HG02798 (cell line): ENCODE results near the gene COL19A1.

Experiments
- ATAC-seq: cut with Tn5 transposase; IDR thresholded peaks from one replicate; pipeline ENCODE4 v1.9.1; 2021; ENCODE audit warnings: mild to moderate bottlenecking; ENCODE audit not compliant: unreplicated experiment, poor library complexity

The COL19A1 gene

GRCh38 chr6:70152786-70153185 is 286.4 kb downstream of the COL19A1 start:
- no peak for ATAC-seq

- ATAC-seq, result no peak
These were observed 290.7 kb downstream of the COL19A1 start for GRCh38 chr6:70157086-70157485.

GRCh38 chr6:70160276-70160675 is 293.9 kb downstream of the COL19A1 start:
- ATAC-seq, result no peak

- ATAC-seq, result no peak
These were observed 296.6 kb downstream of the COL19A1 start for GRCh38 chr6:70162972-70163371.

- ATAC-seq, result no peak
These were observed 297.4 kb downstream of the COL19A1 start for GRCh38 chr6:70163795-70164194.

GRCh38 chr6:70164556-70164955 is 298.2 kb downstream of the COL19A1 start:
- ATAC-seq, result no peak

GRCh38 chr6:70166088-70166958 is 300.0 kb downstream of the COL19A1 start:
- peak; percentile 89 for ATAC-seq

- ATAC-seq, result no peak
These were observed 302.5 kb downstream of the COL19A1 start for GRCh38 chr6:70168681-70169377.

GRCh38 chr6:70171236-70171635 is 304.9 kb downstream of the COL19A1 start:
- no peak for ATAC-seq

- no peak for ATAC-seq
These were observed 305.9 kb downstream of the COL19A1 start for GRCh38 chr6:70172252-70172651.

GRCh38 chr6:70175770-70176169 is 309.4 kb downstream of the COL19A1 start:
- no peak for ATAC-seq

- ATAC-seq, result no peak
These were observed 310.6 kb downstream of the COL19A1 start for GRCh38 chr6:70176842-70177550.

GRCh38 chr6:70180183-70180900 is 314.0 kb downstream of the COL19A1 start:
- ATAC-seq, result no peak

GRCh38 chr6:70180901-70181599 is 314.7 kb downstream of the COL19A1 start:
- ATAC-seq, result peak; percentile 39

- ATAC-seq, result no peak
These were observed 317.2 kb downstream of the COL19A1 start for GRCh38 chr6:70183538-70183937.

- no peak for ATAC-seq
These were observed 318.4 kb downstream of the COL19A1 start for GRCh38 chr6:70184723-70185122.

GRCh38 chr6:70186461-70186860 is 320.1 kb downstream of the COL19A1 start:
- ATAC-seq, result no peak

GRCh38 chr6:70188202-70188601 is 321.8 kb downstream of the COL19A1 start:
- ATAC-seq, result no peak

GRCh38 chr6:70194421-70194820 is 328.1 kb downstream of the COL19A1 start:
- ATAC-seq, result no peak

- ATAC-seq, result no peak
These were observed 330.2 kb downstream of the COL19A1 start for GRCh38 chr6:70196531-70196930.
